Thymus (tissue), 11 donors: ENCODE measurements around the gene FGFR4. TPM values are rescaled to one million over a fixed set of nuclear protein-coding genes. Genes with fewer than 3 reads are reported as not detected.

ENCODE experiments used
- DNase-seq, 9 donors: peaks; one replicate each; pipeline ENCODE4 v3.0.0-alpha.2; 2013; ENCODE audit warnings: low spot score in 9 of 9, low read depth in 6 of 9, missing footprints in 1 of 9
- H3K27ac ChIP-seq, 2 donors: one replicate each; pipeline ENCODE4 v1.5.1; 2013; ENCODE audit warnings: control low read depth in 1 of 2, low read depth in 1 of 2, low read length in 1 of 2, mild to moderate bottlenecking in 1 of 2, moderate library complexity in 1 of 2
- H3K27me3 ChIP-seq, 2 donors: one replicate each; pipeline ENCODE4 v1.5.1; 2013; ENCODE audit warnings: low read length in 1 of 2; ENCODE audit not compliant: control insufficient read depth in 2 of 2, insufficient read depth in 1 of 2
- H3K36me3 ChIP-seq, 2 donors: one replicate each; pipeline ENCODE4 v1.5.1; 2013; ENCODE audit warnings: low read length in 1 of 2, mild to moderate bottlenecking in 1 of 2, moderate library complexity in 1 of 2; ENCODE audit not compliant: control insufficient read depth in 2 of 2, insufficient read depth in 2 of 2
- H3K4me1 ChIP-seq, 2 donors: one replicate each; pipeline ENCODE4 v1.5.1; 2013; ENCODE audit warnings: low read length in 2 of 2; ENCODE audit not compliant: control insufficient read depth in 2 of 2, insufficient read depth in 2 of 2
- H3K4me3 ChIP-seq, 2 donors: one replicate each; pipeline ENCODE4 v1.5.1; 2013; ENCODE audit warnings: low read length in 2 of 2, control low read depth in 1 of 2, mild to moderate bottlenecking in 1 of 2
- H3K9me3 ChIP-seq, 2 donors: one replicate each; pipeline ENCODE4 v1.5.1; 2013; ENCODE audit warnings: low read length in 1 of 2, mild to moderate bottlenecking in 1 of 2; ENCODE audit not compliant: control insufficient read depth in 2 of 2, insufficient read depth in 1 of 2
- WGBS: extraction: QIAGEN DNeasy Blood & Tissue Kit; methylation state at CpG from one replicate; pipeline ENCODE4 v1.1.7; 2013; 5-methylcytosine and 5-hydroxymethylcytosine counted together
- polyA plus RNA-seq: library from polyadenylated mRNA; stranded (reverse); fragments of 200-250 nt; gene quantifications from one replicate; pipeline ENCODE4 v1.2.3, GENCODE V29; 2013
- total RNA-seq: library from RNA; stranded (reverse); fragments of 120-200 nt; gene quantifications from one replicate; pipeline ENCODE4 v1.2.4, GENCODE V29; 2013
- donor health status: healthy.

Gene FGFR4
- total and polyA plus RNA-seq, 2 donors = 0.28 to 1.7 TPM

GRCh38 chr5:177080265-177080664, 6.5 kb upstream of the FGFR4 start:
- no peak for DNase-seq
- WGBS = 95% methylated on average over 5 of the region's 5 CpGs
- no peaks in the 10 kb centered on the region for H3K9me3 ChIP-seq
- no peaks in the 10 kb centered on the region for H3K4me1 ChIP-seq
- peaks cover 3 to 10% of the 10 kb centered on the region in 2 donors for H3K27me3 ChIP-seq
- no peak overlapping the region for H3K27ac ChIP-seq
- peaks cover 0 to 3% of the 10 kb centered on the region in 2 donors for H3K36me3 ChIP-seq
- no peak overlapping the region for H3K4me3 ChIP-seq

- Histone ChIP-seq H3K9me3 (no peaks in the 10 kb centered on the region), H3K36me3 (peaks cover 0 to 3% of the 10 kb centered on the region in 2 donors), H3K27me3 (peaks cover 3 to 17% of the 10 kb centered on the region in 2 donors), H3K4me3 (no peak overlapping the region), H3K27ac (no peak overlapping the region), H3K4me1 (peaks cover 1% of the 10 kb centered on the region in 2 donors)
- DNase-seq = no peak
- WGBS = 92% methylated on average over 10 of the region's 10 CpGs
These were observed 4.9 kb upstream of the FGFR4 start for GRCh38 chr5:177081859-177082258.

- Histone ChIP-seq H3K27ac (no peak overlapping the region), H3K9me3 (no peaks in the 10 kb centered on the region), H3K4me3 (no peak overlapping the region), H3K27me3 (peaks cover 8 to 31% of the 10 kb centered on the region in 2 donors), H3K36me3 (peaks cover 0 to 3% of the 10 kb centered on the region in 2 donors), H3K4me1 (peaks cover 10 to 11% of the 10 kb centered on the region in 2 donors)
- WGBS = 81% methylated on average over 4 of the region's 4 CpGs
- DNase-seq = no peak
These were observed 3.4 kb upstream of the FGFR4 start for GRCh38 chr5:177083357-177083756.

- no peak overlapping the region for H3K27ac ChIP-seq
- DNase-seq = no peak
- 62% methylated on average over 4 of the region's 4 CpGs for WGBS
- no peaks in the 10 kb centered on the region for H3K9me3 ChIP-seq
- no peak overlapping the region for H3K4me3 ChIP-seq
- H3K36me3 ChIP-seq = peaks cover 0 to 3% of the 10 kb centered on the region in 2 donors
- peaks cover 9 to 38% of the 10 kb centered on the region in 2 donors for H3K27me3 ChIP-seq
- peaks cover 10 to 11% of the 10 kb centered on the region in 2 donors for H3K4me1 ChIP-seq
These were observed 2.5 kb upstream of the FGFR4 start for GRCh38 chr5:177084175-177084574.

- WGBS = 74% methylated on average over 13 of the region's 13 CpGs
- Histone ChIP-seq H3K4me3 (peak overlapping the region in 1 of 2 donors; percentile 44), H3K27me3 (peaks cover 9 to 49% of the 10 kb centered on the region in 2 donors), H3K9me3 (no peaks in the 10 kb centered on the region), H3K36me3 (no peaks in the 10 kb centered on the region), H3K27ac (no peak overlapping the region), H3K4me1 (peaks cover 10 to 11% of the 10 kb centered on the region in 2 donors)
- DNase-seq = peak in 3 of 9 donors; percentile 25 to 53 (median 27)
These were observed 596 bp upstream of the FGFR4 start for GRCh38 chr5:177085985-177086653.

DNA sequence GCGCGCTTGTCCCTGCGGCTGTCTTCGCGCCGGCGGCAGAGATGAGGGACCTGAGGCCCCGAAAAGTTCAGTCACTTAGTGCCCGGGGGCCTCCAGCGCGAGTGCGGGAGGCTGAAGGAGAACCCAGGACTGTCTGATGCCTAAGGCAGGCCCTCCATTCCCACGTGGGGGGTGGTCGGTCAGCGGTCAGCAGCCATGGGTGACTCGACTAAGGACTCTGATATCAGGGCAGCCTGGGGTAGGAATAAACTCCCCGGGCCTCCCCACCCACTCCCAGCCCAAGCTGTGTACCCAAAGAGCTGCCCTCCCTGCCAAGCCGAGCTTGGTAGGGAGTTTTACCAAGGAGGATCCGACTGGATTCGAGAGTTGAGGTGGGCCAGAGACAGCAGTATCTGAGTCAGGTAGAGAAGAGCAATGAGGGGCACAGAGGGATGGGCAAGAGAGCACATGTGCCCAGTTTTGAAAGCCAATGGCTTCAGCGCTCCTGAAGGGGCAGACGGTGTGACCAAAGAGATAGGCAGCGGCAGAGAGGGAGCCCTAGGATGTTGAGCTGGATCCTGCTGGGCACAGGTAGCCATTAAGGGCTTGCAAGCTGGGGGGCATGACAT, 787 bp downstream of the FGFR4 start:
- Histone ChIP-seq H3K4me3 (peak overlapping the region; percentile 23 to 24), H3K27ac (no peak overlapping the region), H3K4me1 (peaks cover 10 to 11% of the 10 kb centered on the region in 2 donors), H3K9me3 (no peaks in the 10 kb centered on the region), H3K27me3 (peaks cover 9 to 49% of the 10 kb centered on the region in 2 donors), H3K36me3 (no peaks in the 10 kb centered on the region)
- DNase-seq = no peak
- WGBS = 28% methylated on average over 23 of the region's 23 CpGs

DNA sequence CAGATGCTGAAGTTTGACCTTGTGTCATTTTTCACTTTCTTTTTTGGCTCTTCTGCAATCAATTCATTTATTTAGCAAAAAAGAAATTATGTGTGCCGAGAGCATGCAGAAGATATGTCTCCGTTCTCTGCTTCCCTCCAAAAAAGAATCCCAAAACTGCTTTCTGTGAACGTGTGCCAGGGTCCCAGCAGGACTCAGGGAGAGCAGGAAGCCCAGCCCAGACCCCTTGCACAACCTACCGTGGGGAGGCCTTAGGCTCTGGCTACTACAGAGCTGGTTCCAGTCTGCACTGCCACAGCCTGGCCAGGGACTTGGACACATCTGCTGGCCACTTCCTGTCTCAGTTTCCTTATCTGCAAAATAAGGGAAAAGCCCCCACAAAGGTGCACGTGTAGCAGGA, 2.4 kb downstream of the FGFR4 start:
- Histone ChIP-seq H3K27ac (no peak overlapping the region), H3K36me3 (no peaks in the 10 kb centered on the region), H3K27me3 (peaks cover 9 to 44% of the 10 kb centered on the region in 2 donors), H3K9me3 (no peaks in the 10 kb centered on the region), H3K4me3 (no peak overlapping the region), H3K4me1 (peaks cover 10 to 11% of the 10 kb centered on the region in 2 donors)
- DNase-seq = no peak
- 76% methylated on average over 5 of the region's 5 CpGs for WGBS

DNA sequence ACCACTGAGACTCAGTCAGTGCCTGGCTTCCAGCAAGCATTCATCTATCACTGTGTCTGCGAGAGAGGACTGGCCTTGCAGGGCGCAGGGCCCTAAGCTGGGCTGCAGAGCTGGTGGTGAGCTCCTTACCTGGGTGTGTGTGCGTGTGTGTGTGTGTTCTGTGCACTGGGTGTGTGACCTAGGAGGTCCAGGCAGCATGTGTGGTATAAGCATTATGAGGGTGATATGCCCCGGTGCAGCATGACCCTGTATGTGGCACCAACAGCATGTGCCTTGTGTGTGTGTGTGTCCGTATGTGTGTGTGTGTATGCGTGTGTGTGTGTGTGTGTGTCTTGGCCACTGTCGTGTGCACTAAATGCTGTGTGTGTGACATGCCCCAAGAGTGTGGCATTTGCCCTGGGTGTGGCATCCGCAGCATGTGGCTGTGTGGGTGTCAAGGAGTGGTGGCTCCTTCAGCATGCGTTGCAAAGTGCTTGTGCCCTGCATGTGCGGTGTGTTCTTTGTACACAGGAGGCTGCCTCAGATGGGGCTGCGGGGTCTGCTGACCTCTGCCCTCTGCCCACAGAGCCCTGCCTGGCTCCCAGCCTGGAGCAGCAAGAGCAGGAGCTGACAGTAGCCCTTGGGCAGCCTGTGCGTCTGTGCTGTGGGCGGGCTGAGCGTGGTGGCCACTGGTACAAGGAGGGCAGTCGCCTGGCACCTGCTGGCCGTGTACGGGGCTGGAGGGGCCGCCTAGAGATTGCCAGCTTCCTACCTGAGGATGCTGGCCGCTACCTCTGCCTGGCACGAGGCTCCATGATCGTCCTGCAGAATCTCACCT, 3.3 kb downstream of the FGFR4 start:
- no peak overlapping the region for H3K4me3 ChIP-seq
- H3K4me1 ChIP-seq = peaks cover 10 to 11% of the 10 kb centered on the region in 2 donors
- DNase-seq = no peak
- no peak overlapping the region for H3K27ac ChIP-seq
- H3K27me3 ChIP-seq = peaks cover 8 to 43% of the 10 kb centered on the region in 2 donors
- whole genome bisulfite sequencing = 88% methylated on average over 21 of the region's 21 CpGs
- no peaks in the 10 kb centered on the region for H3K9me3 ChIP-seq
- H3K36me3 ChIP-seq = no peaks in the 10 kb centered on the region

DNA sequence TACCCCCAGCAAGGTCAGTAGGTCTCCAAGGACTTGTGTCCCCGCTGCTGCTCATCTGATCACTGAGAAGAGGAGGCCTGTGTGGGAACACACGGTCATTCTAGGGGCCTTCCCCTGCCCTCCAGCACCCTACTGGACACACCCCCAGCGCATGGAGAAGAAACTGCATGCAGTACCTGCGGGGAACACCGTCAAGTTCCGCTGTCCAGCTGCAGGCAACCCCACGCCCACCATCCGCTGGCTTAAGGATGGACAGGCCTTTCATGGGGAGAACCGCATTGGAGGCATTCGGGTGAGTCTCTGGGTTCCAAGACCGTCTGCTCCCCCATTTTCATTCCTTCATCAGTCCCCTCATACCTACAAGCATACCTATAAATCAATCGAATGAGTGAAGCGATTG, 4.1 kb downstream of the FGFR4 start:
- DNase-seq = no peak
- Histone ChIP-seq H3K27ac (no peak overlapping the region), H3K9me3 (no peaks in the 10 kb centered on the region), H3K4me3 (no peak overlapping the region), H3K4me1 (peaks cover 10 to 11% of the 10 kb centered on the region in 2 donors), H3K27me3 (peaks cover 6 to 46% of the 10 kb centered on the region in 2 donors), H3K36me3 (no peaks in the 10 kb centered on the region)
- WGBS = 98% methylated on average over 13 of the region's 13 CpGs
